ENCODE data around the gene TSHZ1. TPM values are rescaled to one million over a fixed set of nuclear protein-coding genes. Genes with fewer than 3 reads are reported as not detected.

The TSHZ1 gene
- polyA plus RNA-seq, 4 donors, result 23.6 to 34.9 (median 33.7) TPM

- no peak for DNase-seq (ENCODE audit: low read depth in 4 of 4, low spot score in 3 of 4)
Observed at GRCh38 chr18:75265872-75266271, 55.3 kb downstream of the TSHZ1 start.

DNA sequence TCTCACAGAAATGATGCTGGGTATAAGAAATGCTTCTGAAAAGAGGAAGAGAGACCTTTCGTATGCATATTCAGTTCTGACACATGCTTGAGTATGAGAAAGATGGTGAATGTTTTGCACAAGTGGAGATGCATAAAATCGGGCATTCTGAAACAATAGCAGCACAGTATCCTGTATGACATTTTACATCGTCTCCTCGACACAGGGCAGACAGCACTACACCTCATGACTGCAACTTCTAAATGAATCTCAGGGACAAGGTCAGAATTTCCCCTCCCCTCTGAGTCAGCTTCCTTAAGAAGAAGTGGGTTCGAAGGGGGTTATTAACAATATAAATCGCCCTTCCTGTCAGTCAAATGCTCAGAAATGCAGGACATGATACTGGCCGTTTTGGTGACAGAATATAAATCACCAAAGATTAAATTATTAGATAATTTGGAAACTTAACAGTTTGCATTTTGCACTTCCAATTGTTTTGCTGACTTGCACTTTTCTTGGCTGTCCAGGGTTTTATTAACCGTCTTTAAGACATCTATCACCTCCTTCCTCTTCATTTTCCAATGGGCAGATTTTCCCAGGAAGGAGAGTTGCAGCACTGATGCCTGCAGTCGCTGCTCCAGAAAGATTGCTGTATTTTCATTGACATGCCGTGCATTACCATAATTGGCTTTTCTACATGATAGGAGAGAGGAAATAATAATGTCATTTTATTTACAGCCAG lies 57.2 kb downstream of the TSHZ1 start:
- no peak for DNase-seq (ENCODE audit: low read depth in 4 of 4, low spot score in 3 of 4)

DNA sequence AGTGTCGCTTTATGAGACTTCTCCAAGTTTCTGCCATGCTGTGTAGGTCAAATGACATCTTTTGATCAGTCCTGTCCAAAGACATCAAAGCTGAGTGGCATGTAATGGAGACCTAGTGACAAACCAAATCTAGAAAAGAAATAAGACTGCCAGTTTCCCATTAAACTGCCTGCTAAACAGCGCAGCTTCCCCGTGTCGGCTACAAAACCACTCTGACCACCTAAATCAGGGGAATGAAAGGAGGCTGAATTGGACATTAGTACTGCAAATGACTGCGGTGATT lies 57.7 kb downstream of the TSHZ1 start:
- no peak for DNase-seq (ENCODE audit: low read depth in 4 of 4, low spot score in 3 of 4)

GRCh38 chr18:75269124-75269680 lies 58.6 kb downstream of the TSHZ1 start:
- no peak for DNase-seq (ENCODE audit: low read depth in 4 of 4, low spot score in 3 of 4)

- no peak for DNase-seq (ENCODE audit: low read depth in 4 of 4, low spot score in 3 of 4)
Observed at GRCh38 chr18:75269696-75270095, 59.1 kb downstream of the TSHZ1 start.

DNA sequence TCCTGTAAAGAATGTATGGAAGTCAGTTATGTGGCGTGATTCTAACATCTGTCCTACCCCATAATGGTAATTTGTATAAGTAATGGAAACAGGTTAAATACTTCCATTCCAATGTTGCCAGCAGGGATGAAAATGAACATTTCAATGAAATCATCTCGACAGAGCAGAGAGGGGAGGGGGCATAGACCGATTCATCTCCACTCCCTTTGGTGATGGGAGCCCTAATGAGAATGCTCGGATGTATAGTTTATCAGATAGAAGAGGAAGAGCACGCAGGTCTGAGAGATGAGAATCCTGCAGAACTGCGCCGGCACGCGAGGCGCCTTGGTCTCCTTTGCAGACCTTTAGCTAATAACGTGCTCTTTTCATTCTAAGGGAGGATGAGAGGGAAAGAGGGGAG lies 61.4 kb downstream of the TSHZ1 start:
- no peak for DNase-seq (ENCODE audit: low read depth in 4 of 4, low spot score in 3 of 4)

- DNase-seq (ENCODE audit: low read depth in 4 of 4, low spot score in 3 of 4), result no peak
Observed at GRCh38 chr18:75273817-75274216, 63.2 kb downstream of the TSHZ1 start.

DNA sequence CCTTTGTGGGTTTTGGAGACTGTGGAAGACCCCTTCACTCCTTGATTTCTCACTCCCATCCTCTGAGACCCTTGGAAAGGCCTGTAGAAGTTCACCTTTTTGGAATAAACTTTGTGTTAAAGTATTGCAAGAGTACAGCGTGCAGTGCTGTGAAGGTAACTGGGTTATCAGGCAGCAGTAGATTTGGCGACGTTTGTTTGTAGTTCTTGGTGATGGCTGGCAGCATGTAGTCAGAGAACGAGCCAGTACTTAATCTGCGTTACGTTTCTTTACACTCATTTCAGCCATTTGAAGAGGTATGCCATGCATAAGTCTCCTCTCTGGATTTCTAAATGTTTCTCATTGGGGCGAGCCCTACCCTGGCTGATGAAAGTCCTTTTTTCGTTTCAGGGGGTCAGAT lies 64.6 kb downstream of the TSHZ1 start:
- no peak for DNase-seq (ENCODE audit: low read depth in 4 of 4, low spot score in 3 of 4)

- DNase-seq (ENCODE audit: low read depth in 4 of 4, low spot score in 3 of 4), result no peak
Observed at GRCh38 chr18:75276818-75277609, 66.4 kb downstream of the TSHZ1 start.

- no peak for DNase-seq (ENCODE audit: low read depth in 4 of 4, low spot score in 3 of 4)
Observed at GRCh38 chr18:75277610-75277928, 67.0 kb downstream of the TSHZ1 start.

DNA sequence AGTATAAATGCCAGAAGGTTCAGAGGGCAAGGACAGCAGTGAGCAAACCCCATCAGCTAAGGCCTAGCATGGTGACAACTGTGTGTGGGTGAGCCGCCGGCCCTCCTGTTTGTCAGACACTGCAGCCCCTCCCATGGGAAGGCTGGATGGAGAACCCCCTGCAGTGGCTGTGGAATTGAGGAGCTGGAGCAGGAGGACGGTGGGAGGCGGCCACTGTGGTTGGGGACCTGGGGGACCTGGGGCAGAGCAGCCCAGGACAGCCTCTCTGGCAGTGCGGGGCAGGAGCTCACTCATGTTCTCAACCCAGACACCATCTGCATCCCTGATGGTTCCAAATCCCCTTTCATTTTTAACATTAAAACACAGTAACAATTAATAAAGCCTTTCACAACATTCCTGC lies 68.8 kb downstream of the TSHZ1 start:
- no peak for DNase-seq (ENCODE audit: low read depth in 4 of 4, low spot score in 3 of 4)

DNA sequence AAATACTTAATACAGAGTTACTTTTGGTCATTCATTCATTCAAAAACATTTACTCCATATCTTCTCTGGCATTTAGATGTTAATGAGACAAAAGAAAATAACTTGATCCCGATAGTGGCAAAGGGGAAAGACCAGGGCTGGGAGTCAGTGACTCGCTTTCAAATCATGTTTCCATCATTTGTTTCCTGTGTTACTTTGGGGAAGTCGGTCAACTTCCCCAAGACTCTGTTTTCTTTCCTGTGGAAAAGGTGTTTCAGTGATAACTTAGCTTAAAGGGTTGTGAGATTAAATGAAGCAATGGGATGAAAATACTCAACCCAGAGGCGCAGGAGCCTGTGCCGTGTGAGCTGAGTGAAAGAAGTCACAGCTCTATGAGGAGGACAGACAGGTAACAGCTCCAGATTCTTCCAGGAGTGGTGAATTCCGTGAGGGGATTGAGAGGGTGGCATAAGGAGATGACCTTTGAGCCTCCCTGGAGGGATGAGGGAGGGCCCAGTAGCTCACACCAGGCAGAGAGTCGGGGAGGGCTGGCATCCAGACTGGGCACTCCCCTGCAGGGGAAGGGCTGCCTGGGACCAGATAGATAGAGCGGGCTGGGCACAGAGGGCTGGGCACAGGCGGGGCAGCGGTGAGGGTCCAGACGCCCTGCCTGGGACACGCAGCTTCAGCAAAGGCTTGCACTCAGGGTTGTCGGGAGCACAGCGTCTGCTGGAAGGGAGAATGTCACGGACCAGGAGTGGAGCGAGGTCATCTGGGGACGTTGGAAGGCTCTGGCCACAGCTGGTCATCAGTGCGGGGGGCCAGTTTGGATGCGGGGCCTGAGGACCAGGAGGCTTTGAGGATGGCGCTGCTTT lies 70.1 kb downstream of the TSHZ1 start:
- DNase-seq (ENCODE audit: low read depth in 4 of 4, low spot score in 3 of 4), result no peak

GRCh38 chr18:75282746-75283145 lies 72.1 kb downstream of the TSHZ1 start:
- DNase-seq (ENCODE audit: low read depth in 4 of 4, low spot score in 3 of 4), result no peak

DNA sequence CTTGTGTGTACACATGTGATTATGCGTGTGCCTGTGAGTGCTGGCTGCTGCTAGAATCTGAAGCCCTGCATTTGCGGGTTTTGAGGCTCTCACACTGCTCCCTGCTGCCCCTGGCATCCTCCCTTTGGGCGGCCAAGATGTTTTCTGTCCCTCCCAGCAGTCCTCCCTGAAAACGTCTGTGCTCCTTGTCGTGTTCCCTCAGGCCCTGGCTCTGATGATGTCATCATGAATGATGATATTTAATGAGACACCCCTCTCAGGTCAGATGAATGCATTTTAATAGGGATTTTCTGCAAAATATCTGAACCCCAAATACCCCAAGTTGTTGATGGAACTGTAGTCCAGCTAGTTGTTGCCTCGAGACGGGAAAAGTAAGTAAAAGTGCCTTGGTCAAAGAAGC lies 73.1 kb downstream of the TSHZ1 start:
- no peak for DNase-seq (ENCODE audit: low read depth in 4 of 4, low spot score in 3 of 4)

- DNase-seq (ENCODE audit: low read depth in 4 of 4, low spot score in 3 of 4), result no peak
Observed at GRCh38 chr18:75284566-75284965, 74.0 kb downstream of the TSHZ1 start.

GRCh38 chr18:75285876-75286275 lies 75.3 kb downstream of the TSHZ1 start:
- DNase-seq (ENCODE audit: low read depth in 4 of 4, low spot score in 3 of 4), result no peak

- DNase-seq (ENCODE audit: low read depth in 4 of 4, low spot score in 3 of 4), result no peak
Observed at GRCh38 chr18:75287006-75287405, 76.4 kb downstream of the TSHZ1 start.

GRCh38 chr18:75287700-75288099 lies 77.1 kb downstream of the TSHZ1 start:
- DNase-seq (ENCODE audit: low read depth in 4 of 4, low spot score in 3 of 4), result no peak

GRCh38 chr18:75289761-75290160 lies 79.2 kb downstream of the TSHZ1 start:
- no peak for DNase-seq (ENCODE audit: low read depth in 4 of 4, low spot score in 3 of 4)

DNA sequence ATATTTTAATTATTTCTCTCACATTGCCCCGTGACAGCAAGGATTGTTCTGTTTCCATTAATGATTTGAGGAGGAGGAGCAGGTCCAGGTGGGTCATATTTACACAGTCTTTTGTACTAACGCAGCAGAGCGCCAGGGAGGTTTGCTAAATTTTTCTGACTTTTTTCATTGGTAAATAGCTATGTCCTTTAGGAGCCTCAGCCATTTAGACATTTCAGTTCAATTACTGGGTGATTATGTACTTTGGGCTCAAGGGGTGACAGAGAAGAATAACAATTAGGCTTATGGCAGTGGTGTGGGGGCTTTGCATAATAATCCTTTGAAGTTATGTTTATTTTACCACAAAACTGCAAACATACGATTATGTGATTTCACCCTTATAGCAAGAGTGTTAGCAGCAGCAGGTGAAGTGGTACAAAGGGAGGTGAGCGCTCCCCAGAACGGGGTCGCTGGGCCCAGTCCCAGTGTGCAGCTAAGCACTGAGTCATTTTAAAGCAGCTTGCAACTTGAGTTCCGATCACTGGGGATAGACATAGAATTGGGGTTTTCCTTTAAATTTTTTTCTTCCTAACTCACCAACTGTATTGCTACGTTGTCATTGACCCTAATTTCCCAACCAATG lies 80.3 kb downstream of the TSHZ1 start:
- DNase-seq (ENCODE audit: low read depth in 4 of 4, low spot score in 3 of 4), result no peak

- no peak for DNase-seq (ENCODE audit: low read depth in 4 of 4, low spot score in 3 of 4)
Observed at GRCh38 chr18:75291460-75291859, 80.9 kb downstream of the TSHZ1 start.
